ENCODE results near the gene MYPN.

Gene MYPN

DNA sequence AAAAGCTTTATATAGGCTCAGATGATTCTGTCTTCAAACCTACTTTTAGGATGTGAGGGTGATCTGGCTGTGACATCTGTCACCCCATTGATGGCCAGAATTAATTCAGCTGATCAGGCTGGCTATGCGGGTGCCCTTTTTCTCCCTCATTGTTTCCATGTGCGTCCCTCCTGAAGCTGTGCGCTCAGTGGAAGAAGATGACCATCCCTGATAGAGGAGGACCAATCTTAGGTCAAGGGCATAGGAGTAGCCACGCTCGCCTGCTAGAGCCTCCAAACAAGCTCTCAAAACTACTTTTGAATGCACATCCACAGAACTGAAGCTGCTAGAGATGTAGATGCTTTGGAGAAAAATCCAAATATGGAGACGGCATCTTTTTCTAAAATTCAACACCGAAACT is 48.7 kb downstream of the MYPN start:
- Mint-ChIP-seq H3K27me3 (peaks cover 6% of the 10 kb centered on the region), H3K27ac (no peak overlapping the region), H3K9me3 (no peaks in the 10 kb centered on the region), H3K4me3 (no peak overlapping the region), H3K36me3 (ENCODE audit: low read depth) (no peaks in the 10 kb centered on the region), H3K4me1 (no peaks in the 10 kb centered on the region)
- ATAC-seq (no peak), DNase-seq (no peak)

DNA sequence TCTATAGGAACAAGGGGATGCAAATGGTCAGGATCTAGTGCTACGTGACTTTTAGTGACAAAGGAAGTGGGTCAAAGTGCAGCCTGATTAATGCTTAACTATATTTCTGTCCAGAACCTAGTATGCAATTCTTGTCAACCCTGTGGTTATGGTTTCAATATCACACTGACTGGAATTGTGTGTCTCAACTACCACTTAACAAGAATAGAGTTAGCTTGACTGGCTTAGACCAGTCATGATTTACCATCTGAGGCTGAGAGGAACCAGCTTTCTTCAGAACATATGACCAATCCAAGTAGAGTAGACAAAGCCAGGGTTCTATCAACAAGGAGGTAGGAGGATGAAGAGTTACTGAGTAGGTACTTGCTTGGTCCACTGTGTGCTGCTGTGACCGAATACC is 54.4 kb downstream of the MYPN start:
- H3K4me1 Mint-ChIP-seq = no peaks in the 10 kb centered on the region
- peak; percentile 72 for ATAC-seq
- H3K36me3 Mint-ChIP-seq (ENCODE audit: low read depth) = no peaks in the 10 kb centered on the region
- H3K27ac Mint-ChIP-seq = no peak overlapping the region
- H3K27me3 Mint-ChIP-seq = peaks cover 2% of the 10 kb centered on the region
- no peak overlapping the region for H3K4me3 Mint-ChIP-seq
- DNase-seq = no peak
- no peaks in the 10 kb centered on the region for H3K9me3 Mint-ChIP-seq

DNA sequence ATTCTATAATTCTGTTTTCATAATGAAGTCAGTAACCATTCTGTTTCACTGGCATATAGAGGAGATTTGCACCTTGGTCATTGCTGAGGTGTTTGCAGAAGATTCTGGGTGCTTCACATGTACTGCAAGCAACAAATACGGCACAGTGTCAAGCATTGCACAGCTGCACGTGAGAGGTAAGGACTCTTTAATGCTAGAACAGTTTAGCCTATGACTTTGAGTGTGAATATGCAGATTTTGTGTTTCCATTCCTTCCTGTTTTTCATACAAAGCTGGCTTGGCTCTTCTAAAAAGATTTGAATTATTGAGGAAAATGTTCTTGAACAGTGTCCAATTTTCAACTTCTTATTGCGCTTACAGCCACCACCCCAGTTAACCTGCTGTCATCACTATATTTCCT is 56.4 kb downstream of the MYPN start:
- Mint-ChIP-seq H3K9me3 (no peaks in the 10 kb centered on the region), H3K27me3 (peaks cover 2% of the 10 kb centered on the region), H3K27ac (no peak overlapping the region), H3K36me3 (ENCODE audit: low read depth) (no peaks in the 10 kb centered on the region), H3K4me1 (no peaks in the 10 kb centered on the region), H3K4me3 (no peak overlapping the region)
- DNase-seq = no peak
- no peak for ATAC-seq

DNA sequence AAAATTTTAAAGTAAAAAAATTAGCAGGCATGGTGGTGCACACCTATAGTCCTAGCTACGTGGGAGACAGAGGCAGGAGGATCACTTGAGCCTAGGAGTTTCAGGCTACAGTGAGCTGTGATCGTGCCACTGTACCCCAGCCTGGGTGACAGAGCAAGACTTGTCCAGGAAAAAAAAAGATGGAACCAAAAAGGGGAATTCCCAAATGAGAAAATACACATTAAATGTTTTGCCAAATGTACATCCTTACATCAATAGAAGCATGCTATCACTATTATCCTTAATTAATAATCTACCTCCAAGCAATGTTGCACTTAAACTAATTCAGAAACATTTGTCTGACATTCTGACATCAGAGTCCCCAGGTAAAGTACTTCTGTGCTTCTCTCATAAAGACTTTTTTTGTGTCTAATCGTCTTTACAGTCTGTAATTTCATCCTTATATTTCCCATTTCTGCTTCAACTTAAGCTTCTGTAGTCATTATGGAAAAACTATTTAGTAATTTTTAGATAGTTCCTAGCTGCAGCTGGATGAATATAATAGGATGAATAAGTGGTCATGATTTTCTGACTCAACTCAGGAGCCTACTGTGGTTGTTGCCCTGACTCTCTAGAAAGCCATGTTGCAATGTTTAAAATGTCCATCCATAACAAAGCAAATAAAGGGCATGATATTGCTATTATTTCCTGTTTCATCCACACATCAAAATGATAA is 57.7 kb downstream of the MYPN start:
- Mint-ChIP-seq H3K36me3 (ENCODE audit: low read depth) (no peaks in the 10 kb centered on the region), H3K4me3 (no peak overlapping the region), H3K4me1 (no peaks in the 10 kb centered on the region), H3K9me3 (no peaks in the 10 kb centered on the region), H3K27ac (no peak overlapping the region), H3K27me3 (no peaks in the 10 kb centered on the region)
- DNase-seq = no peak
- no peak for ATAC-seq

DNA sequence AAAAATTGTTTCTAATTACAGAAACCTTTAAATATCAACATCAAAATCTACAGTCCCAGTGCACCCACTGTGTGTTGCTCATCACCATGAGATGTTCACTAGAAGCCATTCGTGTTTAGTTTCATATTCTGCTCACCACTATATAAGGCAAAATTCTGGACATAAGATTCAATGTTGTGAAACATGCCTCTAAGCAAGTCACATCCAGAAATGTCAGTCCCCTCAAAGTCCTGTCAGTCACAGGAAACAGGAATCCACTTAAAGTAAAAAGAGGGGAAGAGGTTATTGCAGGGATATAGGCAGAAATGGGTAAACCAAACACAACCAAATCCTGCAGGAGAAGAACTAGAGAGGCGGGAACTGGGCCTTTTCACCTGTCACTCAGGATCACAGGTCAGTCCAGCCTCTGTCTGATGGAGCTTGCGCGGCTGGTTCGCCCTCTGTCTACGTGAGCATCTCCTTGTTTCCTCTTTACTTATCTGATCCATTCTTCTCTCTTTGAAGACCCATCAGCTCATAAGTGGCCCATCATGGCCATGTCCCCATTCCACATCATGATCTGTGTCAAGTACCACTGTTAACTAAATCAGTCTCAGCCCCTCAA is 58.4 kb downstream of the MYPN start:
- Mint-ChIP-seq H3K27ac (no peak overlapping the region), H3K9me3 (no peaks in the 10 kb centered on the region), H3K27me3 (no peaks in the 10 kb centered on the region), H3K4me1 (no peaks in the 10 kb centered on the region), H3K36me3 (ENCODE audit: low read depth) (no peaks in the 10 kb centered on the region), H3K4me3 (no peak overlapping the region)
- DNase-seq = no peak
- no peak for ATAC-seq

DNA sequence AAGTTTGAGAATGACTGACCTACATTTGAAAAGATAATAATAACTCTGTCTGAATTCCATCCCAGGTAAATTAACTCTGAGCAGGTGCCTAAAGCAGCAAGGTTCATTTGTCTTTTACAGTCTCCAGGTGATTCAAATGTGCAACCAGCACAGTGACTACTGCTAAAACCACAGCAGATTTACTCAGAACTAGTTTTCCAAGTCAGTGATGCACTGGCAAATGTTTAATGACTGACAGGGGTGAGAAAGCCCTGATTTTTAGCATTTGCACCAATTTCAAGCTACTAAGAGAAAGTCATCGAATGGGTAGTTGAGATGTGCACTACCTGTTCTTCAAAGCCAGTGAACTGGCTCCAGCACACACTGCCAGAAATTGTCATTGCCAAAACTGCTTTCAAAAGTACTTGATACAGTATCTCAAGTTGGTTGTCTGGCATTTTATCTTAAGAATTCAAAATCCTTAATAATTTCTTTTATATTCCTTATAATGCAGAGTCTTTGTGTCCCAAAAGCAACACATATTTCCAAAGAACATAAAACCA is 62.3 kb downstream of the MYPN start:
- Mint-ChIP-seq H3K27ac (no peak overlapping the region), H3K27me3 (no peaks in the 10 kb centered on the region), H3K4me1 (no peaks in the 10 kb centered on the region), H3K4me3 (no peak overlapping the region), H3K36me3 (ENCODE audit: low read depth) (no peaks in the 10 kb centered on the region), H3K9me3 (no peaks in the 10 kb centered on the region)
- DNase-seq (no peak), ATAC-seq (no peak)

DNA sequence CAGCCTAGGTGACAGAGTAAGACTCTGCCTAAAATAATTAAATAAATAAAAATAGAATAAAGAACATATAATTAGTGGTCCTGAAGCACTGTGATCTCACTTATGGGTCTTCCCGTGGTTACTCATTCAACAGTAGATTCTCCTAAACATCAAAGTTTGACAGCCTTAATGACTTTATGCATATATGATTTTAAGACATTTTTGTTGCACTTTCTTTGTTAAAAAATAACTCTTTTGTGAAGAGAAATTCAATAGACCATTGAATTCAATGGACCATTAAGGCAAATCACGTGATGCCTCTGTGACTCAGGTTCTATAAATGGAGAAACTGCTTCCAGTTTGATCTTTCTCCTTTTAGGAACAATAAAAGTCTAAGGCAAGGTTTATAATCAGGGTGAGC is 63.0 kb downstream of the MYPN start:
- no peaks in the 10 kb centered on the region for H3K9me3 Mint-ChIP-seq

DNA sequence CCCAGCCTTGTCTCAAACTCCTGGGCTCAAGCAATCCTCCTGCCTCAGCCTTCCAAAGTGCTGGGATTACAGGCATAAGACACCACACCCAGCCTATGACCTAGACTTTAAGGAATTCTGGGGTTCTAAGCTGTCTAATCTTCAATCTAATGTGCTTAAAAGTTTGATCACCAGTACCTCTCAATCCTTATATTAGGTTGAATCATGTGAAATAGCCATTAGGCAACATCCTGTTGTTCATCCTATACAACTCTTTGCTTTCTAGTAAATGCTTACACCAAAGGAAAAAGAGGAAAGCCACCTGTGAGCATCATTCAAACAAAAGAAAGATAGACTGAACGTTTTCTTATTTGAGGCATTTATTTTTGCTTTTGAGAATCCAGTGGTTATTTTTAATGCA is 66.7 kb downstream of the MYPN start:
- Mint-ChIP-seq H3K4me1 (no peaks in the 10 kb centered on the region), H3K4me3 (no peak overlapping the region), H3K27ac (no peak overlapping the region), H3K9me3 (no peaks in the 10 kb centered on the region), H3K36me3 (ENCODE audit: low read depth) (no peaks in the 10 kb centered on the region), H3K27me3 (no peaks in the 10 kb centered on the region)
- DNase-seq (no peak), ATAC-seq (no peak)

More for the DNA sequence above, 63.0 kb downstream of the MYPN start:
- no peak overlapping the region for H3K27ac Mint-ChIP-seq
- no peaks in the 10 kb centered on the region for H3K27me3 Mint-ChIP-seq
- no peaks in the 10 kb centered on the region for H3K36me3 Mint-ChIP-seq (ENCODE audit: low read depth)
- H3K4me3 Mint-ChIP-seq = no peak overlapping the region
- no peaks in the 10 kb centered on the region for H3K4me1 Mint-ChIP-seq
- ATAC-seq (no peak), DNase-seq (no peak)

DNA sequence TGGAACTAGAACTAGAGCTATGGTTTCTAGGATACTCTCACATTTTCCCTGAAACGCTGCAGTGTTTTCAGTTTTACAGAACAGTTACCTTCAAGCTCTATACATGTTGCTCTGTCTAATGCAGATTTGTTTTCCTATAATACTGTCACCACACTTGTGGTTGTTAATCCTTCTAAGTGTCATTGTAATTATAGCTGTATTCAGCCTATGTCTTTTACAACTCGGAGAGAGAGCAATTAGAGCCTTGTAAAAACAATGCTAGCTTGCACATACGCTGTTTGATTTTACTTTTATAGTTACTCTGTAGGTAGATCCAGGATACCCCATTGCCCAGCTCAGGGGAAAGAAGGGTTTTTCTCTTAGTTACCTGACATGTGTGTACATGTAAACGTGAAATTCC is 67.5 kb downstream of the MYPN start:
- no peaks in the 10 kb centered on the region for H3K27me3 Mint-ChIP-seq
- no peak for ATAC-seq
- no peaks in the 10 kb centered on the region for H3K36me3 Mint-ChIP-seq (ENCODE audit: low read depth)
- H3K27ac Mint-ChIP-seq = no peak overlapping the region
- no peak for DNase-seq
- H3K4me3 Mint-ChIP-seq = no peak overlapping the region
- H3K9me3 Mint-ChIP-seq = no peaks in the 10 kb centered on the region
- no peaks in the 10 kb centered on the region for H3K4me1 Mint-ChIP-seq

DNA sequence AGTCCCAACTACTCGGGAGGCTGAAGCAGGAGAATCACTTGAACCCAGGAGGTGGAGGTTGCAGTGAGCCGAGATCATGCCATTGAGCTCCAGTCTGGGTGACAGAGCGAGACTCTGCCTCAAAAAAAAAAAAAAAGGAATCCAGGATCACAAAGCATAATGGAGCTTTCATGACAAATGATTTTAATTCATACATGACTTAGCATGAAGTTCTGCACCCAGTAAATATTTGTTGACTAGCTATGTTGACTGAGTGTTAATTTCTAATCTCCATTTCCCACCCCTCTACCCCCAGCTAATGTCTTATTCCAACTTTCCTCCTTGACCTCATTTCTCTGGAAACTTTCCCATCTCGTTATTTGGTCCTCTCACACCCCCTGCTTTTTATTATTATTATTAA is 69.3 kb downstream of the MYPN start:
- Mint-ChIP-seq H3K9me3 (no peaks in the 10 kb centered on the region), H3K36me3 (ENCODE audit: low read depth) (no peaks in the 10 kb centered on the region), H3K4me3 (no peak overlapping the region), H3K27ac (no peak overlapping the region), H3K4me1 (no peaks in the 10 kb centered on the region), H3K27me3 (no peaks in the 10 kb centered on the region)
- ATAC-seq = no peak
- DNase-seq = no peak

DNA sequence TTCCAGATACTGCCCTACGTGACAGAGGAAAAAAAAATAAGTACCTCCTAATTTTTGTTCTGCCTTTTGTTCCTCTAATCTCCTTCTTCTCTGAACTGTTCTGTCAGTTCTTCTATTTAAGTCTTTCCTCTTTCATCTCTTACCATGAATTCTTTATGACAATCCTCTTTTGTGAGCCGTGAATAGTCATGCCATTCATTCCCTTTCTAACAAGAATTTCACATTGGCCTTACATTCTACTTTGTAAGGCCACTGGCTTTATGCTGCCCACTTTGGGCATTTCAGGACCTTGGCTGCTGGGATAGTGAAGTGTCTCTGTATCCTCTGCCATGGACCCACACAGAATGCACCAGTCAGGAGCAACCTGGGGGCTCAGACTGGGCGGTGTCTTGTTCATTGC is 69.7 kb downstream of the MYPN start:
- no peaks in the 10 kb centered on the region for H3K9me3 Mint-ChIP-seq
- DNase-seq (no peak), ATAC-seq (no peak)
- no peak overlapping the region for H3K4me3 Mint-ChIP-seq
- no peaks in the 10 kb centered on the region for H3K36me3 Mint-ChIP-seq (ENCODE audit: low read depth)
- H3K27ac Mint-ChIP-seq = no peak overlapping the region
- no peaks in the 10 kb centered on the region for H3K4me1 Mint-ChIP-seq
- H3K27me3 Mint-ChIP-seq = no peaks in the 10 kb centered on the region

DNA sequence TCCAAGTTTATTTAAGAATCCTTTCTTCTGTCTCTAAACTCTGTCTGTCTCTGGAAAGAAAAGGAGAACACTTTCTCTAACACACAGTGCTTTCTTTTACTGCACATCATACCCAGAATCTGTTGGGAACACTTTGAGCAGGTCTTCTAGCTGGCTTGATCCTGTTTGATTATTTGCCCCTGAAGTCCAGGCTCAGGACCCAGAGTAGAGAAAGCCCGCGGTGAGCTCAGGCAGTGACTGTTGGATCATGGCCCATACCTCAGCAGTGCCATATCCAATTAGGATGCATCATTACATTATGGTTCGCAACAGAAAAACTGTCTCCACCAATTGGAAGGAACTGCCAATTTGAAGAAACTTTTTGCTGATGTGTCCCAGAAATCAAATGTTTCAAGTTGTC is 71.2 kb downstream of the MYPN start:
- DNase-seq (no peak), ATAC-seq (no peak)
- no peaks in the 10 kb centered on the region for H3K9me3 Mint-ChIP-seq
- no peak overlapping the region for H3K27ac Mint-ChIP-seq
- H3K4me3 Mint-ChIP-seq = no peak overlapping the region
- no peaks in the 10 kb centered on the region for H3K4me1 Mint-ChIP-seq
- H3K27me3 Mint-ChIP-seq = peaks cover 5% of the 10 kb centered on the region
- no peaks in the 10 kb centered on the region for H3K36me3 Mint-ChIP-seq (ENCODE audit: low read depth)

DNA sequence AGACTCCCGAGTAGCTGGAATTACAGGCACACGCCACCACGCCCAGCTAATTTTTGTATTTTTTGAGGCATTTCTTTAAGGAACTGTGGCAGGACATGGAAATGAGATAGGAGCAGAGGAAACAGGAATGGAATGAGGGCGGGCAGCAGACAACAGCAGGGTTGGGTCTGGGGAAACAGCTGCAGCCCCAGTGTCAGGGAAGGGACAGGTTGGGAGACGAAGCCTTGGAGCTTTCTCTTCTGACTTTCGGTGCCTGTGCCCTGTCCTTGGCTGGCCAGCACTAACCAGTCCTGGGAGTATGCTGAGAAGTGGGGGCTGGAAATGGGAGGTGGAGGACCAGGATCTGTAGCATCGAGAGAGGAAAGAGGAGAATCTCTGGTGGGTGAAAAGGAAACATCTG is 75.3 kb downstream of the MYPN start:
- peaks cover 17% of the 10 kb centered on the region for H3K27me3 Mint-ChIP-seq
- no peaks in the 10 kb centered on the region for H3K36me3 Mint-ChIP-seq (ENCODE audit: low read depth)
- no peak overlapping the region for H3K27ac Mint-ChIP-seq
- H3K9me3 Mint-ChIP-seq = no peaks in the 10 kb centered on the region
- DNase-seq (no peak), ATAC-seq (no peak)
- H3K4me1 Mint-ChIP-seq = no peaks in the 10 kb centered on the region
- H3K4me3 Mint-ChIP-seq = no peak overlapping the region

DNA sequence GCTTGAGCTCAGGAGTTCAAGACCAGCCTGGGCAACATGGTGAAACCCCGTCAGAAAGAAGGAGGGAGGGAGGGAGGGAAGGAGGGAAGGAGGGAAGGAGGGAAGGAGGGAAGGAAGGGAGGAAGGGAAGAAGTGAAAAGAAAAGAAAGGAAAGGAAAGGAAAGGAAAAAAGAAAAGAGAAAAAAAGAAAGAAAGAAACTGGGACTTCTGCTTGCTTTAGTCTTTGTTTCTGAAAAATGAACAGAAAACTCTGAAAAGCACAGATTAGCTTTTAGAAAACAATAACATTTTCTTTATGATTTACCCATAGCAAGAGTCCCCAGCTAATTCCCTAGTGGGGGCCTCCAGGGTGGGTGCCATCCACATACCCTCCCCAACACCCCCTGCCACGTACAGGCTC is 75.8 kb downstream of the MYPN start:
- Mint-ChIP-seq H3K9me3 (no peaks in the 10 kb centered on the region), H3K4me3 (no peak overlapping the region), H3K27ac (no peak overlapping the region), H3K36me3 (ENCODE audit: low read depth) (no peaks in the 10 kb centered on the region), H3K27me3 (peaks cover 17% of the 10 kb centered on the region), H3K4me1 (no peaks in the 10 kb centered on the region)
- ATAC-seq (no peak), DNase-seq (no peak)

DNA sequence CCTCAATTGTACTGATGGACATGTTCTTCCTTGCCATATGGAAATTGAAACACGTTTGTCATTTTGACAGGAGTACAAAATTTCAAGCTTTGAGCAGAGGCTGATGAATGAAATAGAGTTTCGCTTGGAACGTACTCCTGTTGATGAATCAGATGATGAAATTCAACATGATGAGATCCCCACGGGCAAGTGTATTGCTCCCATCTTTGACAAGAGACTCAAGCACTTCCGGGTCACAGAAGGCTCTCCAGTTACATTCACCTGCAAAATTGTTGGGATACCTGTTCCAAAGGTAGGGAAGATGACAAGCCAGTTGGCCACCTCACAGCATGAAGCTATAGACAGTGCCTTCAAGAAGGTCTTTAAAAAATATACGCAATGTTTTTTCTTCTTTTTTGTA is 79.5 kb downstream of the MYPN start:
- no peaks in the 10 kb centered on the region for H3K4me1 Mint-ChIP-seq
- no peak overlapping the region for H3K4me3 Mint-ChIP-seq
- no peaks in the 10 kb centered on the region for H3K36me3 Mint-ChIP-seq (ENCODE audit: low read depth)

More for the DNA sequence above, 79.5 kb downstream of the MYPN start:
- Mint-ChIP-seq H3K27me3 (peaks cover 17% of the 10 kb centered on the region), H3K27ac (no peak overlapping the region), H3K9me3 (no peaks in the 10 kb centered on the region)
- no peak for DNase-seq
- no peak for ATAC-seq
